ENCODE measurements around the gene RPSA. TPM values are rescaled to one million over a fixed set of nuclear protein-coding genes. Genes with fewer than 3 reads are reported as not detected.

Gene RPSA
- total RNA-seq, 1 donor from 2014 or later, result 2,720 TPM

GRCh38 chr3:39376959-39377634 lies 29.4 kb upstream of the RPSA start:
- TF ChIP-seq CTCF (conservative IDR thresholded peaks at IDR 0.05; ENCODE audit: low read depth, low read length), result no peak
- no peak overlapping the region for H3K4me3 ChIP-seq (ENCODE audit: low read depth, low read length)
- no peak for DNase-seq (ENCODE audit: low read depth)

- DNase-seq (ENCODE audit: low read depth), result no peak
- H3K4me3 ChIP-seq (ENCODE audit: low read depth, low read length), result no peak overlapping the region
These were observed 28.4 kb upstream of the RPSA start for GRCh38 chr3:39378088-39378487.

GRCh38 chr3:39378957-39379777 lies 27.4 kb upstream of the RPSA start:
- no peak overlapping the region for H3K4me3 ChIP-seq (ENCODE audit: low read depth, low read length)
- DNase-seq (ENCODE audit: low read depth), result no peak
- no peak for TF ChIP-seq CTCF (conservative IDR thresholded peaks at IDR 0.05; ENCODE audit: low read depth, low read length)

More at GRCh38 chr3:39378088-39378487, 28.4 kb upstream of the RPSA start:
- TF ChIP-seq CTCF (conservative IDR thresholded peaks at IDR 0.05; ENCODE audit: low read depth, low read length), result peak; percentile 86

GRCh38 chr3:39379778-39380155 lies 26.8 kb upstream of the RPSA start:
- DNase-seq (ENCODE audit: low read depth), result no peak
- no peak overlapping the region for H3K4me3 ChIP-seq (ENCODE audit: low read depth, low read length)
- no peak for TF ChIP-seq CTCF (conservative IDR thresholded peaks at IDR 0.05; ENCODE audit: low read depth, low read length)

- no peak overlapping the region for H3K4me3 ChIP-seq (ENCODE audit: low read depth, low read length)
- no peak for TF ChIP-seq CTCF (conservative IDR thresholded peaks at IDR 0.05; ENCODE audit: low read depth, low read length)
- DNase-seq (ENCODE audit: low read depth), result no peak
These were observed 25.1 kb upstream of the RPSA start for GRCh38 chr3:39381432-39381831.

GRCh38 chr3:39383045-39383880 lies 23.3 kb upstream of the RPSA start, which contains the start of gene SLC25A38:
TSS of gene SLC25A38 (plus strand) at chr3:39383370. CDS start at chr3:39383725, 355 bp downstream.
- peak; percentile 40 for TF ChIP-seq CTCF (conservative IDR thresholded peaks at IDR 0.05; ENCODE audit: low read depth, low read length)
- peak within 1 kb of the TSS; percentile 84 for H3K4me3 ChIP-seq (ENCODE audit: low read depth, low read length)
- no peak for DNase-seq (ENCODE audit: low read depth)

All from epithelial cell of proximal tubule (primary cell).